ENCODE data around the gene PRODH2. TPM values are rescaled to one million over a fixed set of nuclear protein-coding genes. Genes with fewer than 3 reads are reported as not detected.
"Not testable (repeated sequence)": the region's sequence is repeated elsewhere in the genome, so short reads cannot be mapped to it uniquely, and the experiment has no call there.

The PRODH2 gene
- total RNA-seq, 4 donors from 2014 or later: not detected

DNA sequence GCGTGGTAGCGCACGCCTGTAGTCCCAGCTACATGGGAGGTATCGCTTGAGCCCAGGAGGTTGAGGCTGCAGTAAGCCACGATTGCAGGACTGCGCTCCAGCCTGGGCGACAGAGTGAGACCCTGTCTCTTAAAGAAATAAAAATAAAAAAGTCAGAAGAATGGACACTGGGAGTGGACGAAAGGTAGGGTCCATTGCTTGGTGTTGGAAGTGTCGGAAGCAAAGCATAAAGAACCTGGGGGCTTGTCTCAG is 37.7 kb downstream of the PRODH2 start:
- no peak overlapping the region for H3K27ac ChIP-seq
- peak overlapping the region; percentile 86 for H3K4me3 ChIP-seq
- no peak for DNase-seq (ENCODE audit: low spot score in 2 of 2)
- WGBS: 7% methylated on average over 9 of the region's 9 CpGs
- peaks cover 18% of the 10 kb centered on the region for H3K4me1 ChIP-seq
- peaks cover 6% of the 10 kb centered on the region for H3K36me3 ChIP-seq
- TF ChIP-seq CTCF (IDR thresholded peaks at IDR 0.05) (no peak), EP300 (IDR thresholded peaks at IDR 0.05) (no peak), POLR2A (IDR thresholded peaks at IDR 0.05) (no peak), POLR2AphosphoS5 (IDR thresholded peaks at IDR 0.05) (no peak)
- H3K27me3 ChIP-seq: no peaks in the 10 kb centered on the region
- H3K9me3 ChIP-seq: no peaks in the 10 kb centered on the region

GRCh38 chr19:35774274-35775045 is 38.2 kb downstream of the PRODH2 start:
- DNase-seq (ENCODE audit: low spot score in 2 of 2): no peak
- Histone ChIP-seq H3K4me3 (peak overlapping the region; percentile 86), H3K27me3 (no peaks in the 10 kb centered on the region), H3K36me3 (peaks cover 3% of the 10 kb centered on the region), H3K4me1 (peaks cover 18% of the 10 kb centered on the region), H3K27ac (no peak overlapping the region), H3K9me3 (no peaks in the 10 kb centered on the region)
- WGBS: 43% methylated on average over 16 of the region's 16 CpGs
- TF ChIP-seq EP300 (IDR thresholded peaks at IDR 0.05) (no peak), POLR2AphosphoS5 (IDR thresholded peaks at IDR 0.05) (no peak), CTCF (IDR thresholded peaks at IDR 0.05) (no peak), POLR2A (IDR thresholded peaks at IDR 0.05) (no peak)

GRCh38 chr19:35773020-35773806 is 39.4 kb downstream of the PRODH2 start:
- no peak for TF ChIP-seq EP300 (IDR thresholded peaks at IDR 0.05)
- no peak for TF ChIP-seq POLR2A (IDR thresholded peaks at IDR 0.05)
- TF ChIP-seq POLR2AphosphoS5 (IDR thresholded peaks at IDR 0.05): no peak
- no peak for TF ChIP-seq CTCF (IDR thresholded peaks at IDR 0.05)
- Histone ChIP-seq H3K9me3 (no peaks in the 10 kb centered on the region), H3K4me1 (peaks cover 18% of the 10 kb centered on the region), H3K27me3 (no peaks in the 10 kb centered on the region), H3K36me3 (peaks cover 6% of the 10 kb centered on the region), H3K4me3 (no peak overlapping the region), H3K27ac (no peak overlapping the region)
- DNase-seq (ENCODE audit: low spot score in 2 of 2): no peak
- 59% methylated on average over 9 of the region's 9 CpGs for WGBS

DNA sequence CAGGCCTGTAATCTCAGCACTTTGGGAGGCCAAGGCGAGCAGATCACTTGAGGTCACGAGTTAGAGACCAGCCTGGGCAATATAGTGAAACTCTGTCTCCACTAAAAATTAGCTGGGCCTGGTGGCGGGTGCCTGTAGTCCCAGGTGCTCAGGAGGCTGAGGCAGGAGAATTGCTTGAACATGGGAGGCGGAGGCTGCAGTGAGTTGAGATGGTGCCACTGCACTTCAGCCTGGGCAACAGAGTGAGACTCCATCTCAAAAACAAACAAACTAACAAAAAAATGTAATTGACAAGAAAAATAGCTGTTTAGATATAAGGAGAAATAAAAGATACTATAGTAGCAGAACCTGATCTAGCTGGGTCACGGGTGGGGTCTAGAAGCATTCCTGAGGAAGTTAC is 40.3 kb downstream of the PRODH2 start:
- DNase-seq (ENCODE audit: low spot score in 2 of 2); H3K27me3 ChIP-seq; H3K9me3 ChIP-seq; H3K4me3 ChIP-seq; H3K27ac ChIP-seq: not testable (repeated sequence)
- Histone ChIP-seq H3K36me3 (peaks cover 14% of the 10 kb centered on the region), H3K4me1 (peaks cover 18% of the 10 kb centered on the region)
- 88% methylated on average over 5 of the region's 5 CpGs for WGBS

DNA sequence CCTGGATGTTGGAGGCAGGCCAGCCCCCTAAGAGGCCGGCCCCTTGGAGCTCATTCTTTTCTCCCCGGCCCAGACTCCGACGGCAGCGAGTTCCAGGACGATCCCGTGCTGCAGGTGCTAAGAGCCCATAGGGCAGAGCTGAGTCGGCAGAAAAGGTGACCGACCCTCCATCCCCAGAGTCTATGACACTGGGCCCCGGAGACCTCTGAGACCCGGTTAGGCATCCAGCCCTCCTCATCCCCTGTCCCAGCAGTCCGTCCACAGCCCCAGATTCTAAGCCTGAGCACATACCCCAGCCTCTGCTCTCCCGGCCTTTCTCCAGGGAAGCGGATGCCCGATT is 44.6 kb downstream of the PRODH2 start:
- TF ChIP-seq POLR2A (IDR thresholded peaks at IDR 0.05) (no peak), POLR2AphosphoS5 (IDR thresholded peaks at IDR 0.05) (no peak), EP300 (IDR thresholded peaks at IDR 0.05) (no peak), CTCF (IDR thresholded peaks at IDR 0.05) (no peak)
- no peak overlapping the region for H3K27ac ChIP-seq

More for the DNA sequence above, 44.6 kb downstream of the PRODH2 start:
- no peaks in the 10 kb centered on the region for H3K9me3 ChIP-seq
- 91% methylated on average over 4 of the region's 15 CpGs for WGBS
- H3K4me3 ChIP-seq: no peak overlapping the region
- no peaks in the 10 kb centered on the region for H3K27me3 ChIP-seq
- peaks cover 49% of the 10 kb centered on the region for H3K36me3 ChIP-seq
- H3K4me1 ChIP-seq: no peaks in the 10 kb centered on the region
- no peak for DNase-seq (ENCODE audit: low spot score in 2 of 2)

All from suprapubic skin (tissue), 4 donors.